HepG2 (cell line): Measurements from ENCODE around the gene ZNF142. TPM values are rescaled to one million over a fixed set of nuclear protein-coding genes. Genes with fewer than 3 reads are reported as not detected.
A peak's percentile ranks its signal among the peaks of the same experiment; 100 is the strongest.

ENCODE experiments used
- ARID4A ChIP-seq: sonication (generic); formaldehyde crosslinking; IDR thresholded peaks from 2 replicates; pipeline ENCODE4 v1.5.0; 2020; ENCODE audit warnings: mild to moderate bottlenecking, missing genetic modification reagents, borderline replicate concordance
- CREB1 ChIP-seq, 2 experiments: fragments of 450-650 bp in 1 of 2; IDR thresholded peaks; 2 replicates each; pipeline ENCODE4 v1.6.1; 2016 to 2017; ENCODE audit warnings: control low read depth in 1 of 2, mild to moderate bottlenecking in 1 of 2, missing compliant biosample characterization in 1 of 2, missing genetic modification characterization in 1 of 2
- KLF9 ChIP-seq: IDR thresholded peaks from 2 replicates; pipeline ENCODE4 v1.6.1; 2016; ENCODE audit warnings: low read depth
- MIER3 ChIP-seq: IDR thresholded peaks from 2 replicates; pipeline ENCODE4 v1.6.1; 2016; ENCODE audit warnings: missing compliant biosample characterization, borderline replicate concordance
- MYC ChIP-seq: sonication (generic); formaldehyde crosslinking; IDR thresholded peaks from 2 replicates; pipeline ENCODE4 v1.9.0; 2021; ENCODE audit warnings: missing genetic modification reagents, borderline replicate concordance
- MYNN ChIP-seq: sonication (generic); formaldehyde crosslinking; IDR thresholded peaks from 2 replicates; pipeline ENCODE4 v1.4.0; 2020; ENCODE audit warnings: mild to moderate bottlenecking, low read depth, missing genetic modification reagents
- NFE2L1 ChIP-seq: sonication (generic); formaldehyde crosslinking; IDR thresholded peaks from 2 replicates; pipeline ENCODE4 v1.4.0; 2020; ENCODE audit warnings: missing genetic modification reagents, mild to moderate bottlenecking, borderline replicate concordance
- NR0B2 ChIP-seq: sonication (generic); formaldehyde crosslinking; IDR thresholded peaks from 2 replicates; pipeline ENCODE4 v1.4.0; 2020; ENCODE audit warnings: mild to moderate bottlenecking, missing genetic modification reagents
- NR1H2 ChIP-seq: sonication (generic); formaldehyde crosslinking; IDR thresholded peaks from 2 replicates; pipeline ENCODE4 v1.8.1; 2022; ENCODE audit warnings: low read depth, missing genetic modification reagents, borderline replicate concordance
- POGK ChIP-seq: sonication (generic); formaldehyde crosslinking; conservative IDR thresholded peaks from 2 replicates; pipeline ENCODE4 v1.8.0; 2022; ENCODE audit warnings: mild to moderate bottlenecking, moderate library complexity, missing genetic modification reagents
- RFX5 ChIP-seq: IDR thresholded peaks from 2 replicates; pipeline ENCODE4 v1.6.1; 2011; ENCODE audit warnings: low read depth, low read length, improper control_type of control experiment
- SPEN ChIP-seq: sonication (generic); formaldehyde crosslinking; IDR thresholded peaks from 2 replicates; pipeline ENCODE4 v1.5.1; 2020; ENCODE audit warnings: low read depth, mild to moderate bottlenecking, missing genetic modification reagents
- TAF1 ChIP-seq: sonication (generic); formaldehyde crosslinking; IDR thresholded peaks from 2 replicates; pipeline ENCODE4 v1.4.0; 2020; ENCODE audit warnings: missing genetic modification reagents
- ZBTB33 ChIP-seq: sonication (generic); formaldehyde crosslinking; IDR thresholded peaks from 2 replicates; pipeline ENCODE4 v1.4.0; 2020; ENCODE audit warnings: missing genetic modification reagents
- ZFY ChIP-seq: sonication (generic); formaldehyde crosslinking; IDR thresholded peaks from 2 replicates; pipeline ENCODE4 v1.4.0; 2020; ENCODE audit warnings: missing genetic modification reagents
- ZNF256 ChIP-seq: sonication (generic); formaldehyde crosslinking; conservative IDR thresholded peaks from 2 replicates; pipeline ENCODE4 v1.4.0; 2020; ENCODE audit warnings: missing genetic modification reagents
- ZNF317 ChIP-seq: sonication (generic); formaldehyde crosslinking; IDR thresholded peaks from 2 replicates; pipeline ENCODE4 v1.5.0; 2020; ENCODE audit warnings: mild to moderate bottlenecking, missing genetic modification reagents
- ZNF354B ChIP-seq: sonication (generic); formaldehyde crosslinking; IDR thresholded peaks from 2 replicates; pipeline ENCODE4 v1.8.0; 2022; ENCODE audit warnings: mild to moderate bottlenecking, missing genetic modification reagents
- ZNF556 ChIP-seq: sonication (generic); formaldehyde crosslinking; IDR thresholded peaks from 2 replicates; pipeline ENCODE4 v1.4.0; 2020; ENCODE audit warnings: mild to moderate bottlenecking, missing genetic modification reagents, borderline replicate concordance
- ZNF670 ChIP-seq: sonication (generic); formaldehyde crosslinking; IDR thresholded peaks from 2 replicates; pipeline ENCODE4 v1.8.0; 2022; ENCODE audit warnings: mild to moderate bottlenecking, missing genetic modification reagents, borderline replicate concordance
- polyA plus RNA-seq, 8 experiments: library from polyadenylated mRNA; depleted of rRNA in 3 of 8; stranded (reverse) in 7 of 8; unstranded in 1 of 8; fragments of >200 nt; fragmentation: Illumina TruSeq in 4 of 8; extraction: Trizol in 4 of 8; gene quantifications; 2 replicates each; pipeline versions ENCODE4 v1.2.1 to v1.2.3, GENCODE V29; 2011 to 2016; ENCODE audit warnings: low read depth in 4 of 8, missing spikeins in 1 of 8, mixed read lengths in 1 of 8; ENCODE audit not compliant: insufficient read depth in 1 of 8
- total RNA-seq, 5 experiments: library from RNA; depleted of rRNA; stranded (reverse); fragments of >200 nt; fragmentation: Illumina TruSeq; extraction: Trizol; gene quantifications; 2 replicates each; pipeline ENCODE4 v1.2.3, GENCODE V29; 2016; ENCODE audit warnings: low read depth in 1 of 5

The ZNF142 gene
- total and polyA plus RNA-seq, 2 of the 13 experiments (the other 11 are each of a cell fraction or from before 2014, with no cell fraction given), result 4.8 to 11.4 TPM

GRCh38 chr2:218659258-218659987, at the start of gene ZNF142, which contains the start of gene BCS1L (continued):
- TF ChIP-seq ARID4A (CRISPR knock-in tag) (peak; percentile 98), ZNF556 (CRISPR knock-in tag) (peak; percentile 81), ZNF256 (peak; percentile 39; the same call in 1 of the 2 replicates), MYC (CRISPR knock-in tag) (peak; percentile 97), MIER3 (CRISPR knock-in tag) (peak; percentile 54; the same call in 1 of the 2 replicates), NR1H2 (CRISPR knock-in tag) (no peak), TAF1 (peak; percentile 65; the same call in 1 of the 2 replicates), SPEN (peak; percentile 69; the same call in 1 of the 2 replicates), CREB1 (IDR thresholded peaks at IDR 0.05) (no peak), CREB1 (CRISPR knock-in tag; IDR thresholded peaks at IDR 0.05) (peak; percentile 93), ZFY (CRISPR knock-in tag) (peak; percentile 84), ZNF317 (CRISPR knock-in tag) (peak; percentile 78), MYNN (CRISPR knock-in tag) (no peak), KLF9 (0 out of 2 replicates have a peak, but pooled peaks have one; percentile 29), NR0B2 (CRISPR knock-in tag) (peak; percentile 96), RFX5 (no peak), ZNF354B (CRISPR knock-in tag) (0 out of 2 replicates have a peak, but pooled peaks have one; percentile 9), ZBTB33 (CRISPR knock-in tag) (peak; percentile 34; the same call in 1 of the 2 replicates), ZNF670 (CRISPR knock-in tag) (no peak), POGK (CRISPR knock-in tag) (peak; percentile 26; the same call in 1 of the 2 replicates), NFE2L1 (CRISPR knock-in tag) (no peak)
